Gastrocnemius medialis (tissue), 4 donors: ENCODE data around the gene SLC15A2. TPM values are rescaled to one million over a fixed set of nuclear protein-coding genes. Genes with fewer than 3 reads are reported as not detected.

Experiments used
- ATAC-seq, 2 donors: fragments of 150-250 bp; one replicate each; pipeline ENCODE4 v1.9.1; 2016
- DNase-seq, 2 donors: peaks; one replicate each; pipeline ENCODE4 v3.0.0-alpha.2; 2019
- H3K27ac ChIP-seq, 4 donors: fragments of 200-600 bp; sonication (generic); 1 replicate in 1 of 4; 2 replicates in 3 of 4; pipeline ENCODE4 v1.5.1; 2016 to 2018; ENCODE audit warnings: mild to moderate bottlenecking in 2 of 4, moderate library complexity in 1 of 4
- H3K27me3 ChIP-seq, 3 donors: fragments of 200-600 bp; sonication (generic) in 2 of 3; 1 replicate in 1 of 3; 2 replicates in 2 of 3; pipeline versions ENCODE4 v1.5.1 to v1.6.0; 2016 to 2019; ENCODE audit warnings: mild to moderate bottlenecking in 1 of 3, moderate library complexity in 1 of 3
- H3K36me3 ChIP-seq, 2 donors: fragments of 200-600 bp; sonication (generic) in 1 of 2; one replicate each; pipeline ENCODE4 v1.5.1; 2017 to 2018
- H3K4me1 ChIP-seq, 2 donors: fragments of 200-600 bp; sonication (generic) in 1 of 2; one replicate each; pipeline ENCODE4 v1.5.1; 2016 to 2017; ENCODE audit warnings: mild to moderate bottlenecking in 2 of 2
- H3K4me3 ChIP-seq, 4 donors: fragments of 200-600 bp; sonication (generic) in 3 of 4; 1 replicate in 1 of 4; 2 replicates in 3 of 4; pipeline ENCODE4 v1.5.1; 2016 to 2019; ENCODE audit warnings: mild to moderate bottlenecking in 2 of 4
- H3K9me3 ChIP-seq, 3 donors: fragments of 200-600 bp; sonication (generic) in 2 of 3; 1 replicate in 1 of 3; 2 replicates in 2 of 3; pipeline ENCODE4 v1.5.1; 2016 to 2019
- CTCF ChIP-seq, 5 experiments: fragments of 450-650 bp in 3 of 5; fragments of 200-600 bp in 2 of 5; sonication (generic) in 2 of 5; IDR thresholded peaks in 4 of 5; conservative IDR thresholded peaks in 1 of 5; 1 replicate in 4 of 5; 2 replicates in 1 of 5; pipeline ENCODE4 v1.5.1; 2016 to 2019; ENCODE audit warnings: antibody characterized with exemption in 5 of 5, mild to moderate bottlenecking in 3 of 5, moderate library complexity in 3 of 5
- POLR2A ChIP-seq, 2 donors: fragments of 450-650 bp; IDR thresholded peaks; one replicate each; pipeline ENCODE4 v1.6.1; 2017; ENCODE audit warnings: antibody characterized with exemption in 2 of 2, mild to moderate bottlenecking in 2 of 2, moderate library complexity in 2 of 2
- in situ Hi-C, 4 donors: fragments of 200-750 bp; cut with MboI; loops; one replicate each; pipeline versions ENCODE4 v1.15.0 to v1.8.0; 2017; ENCODE audit warnings: low sequenced_read_pairs in 4 of 4
- intact Hi-C: fragments of 100-400 bp; cut with DNase I; formaldehyde crosslinking; loops from one replicate; pipeline ENCODE4 v1.15.1; 2023; ENCODE audit warnings: low total_unique reads
- total RNA-seq, 4 donors: library from RNA; depleted of rRNA; stranded (reverse); fragments of >200 nt; gene quantifications; one replicate each; pipeline versions ENCODE4 v1.1.0 to v1.2.3, GENCODE V29; 2016

The SLC15A2 gene
- total RNA-seq, 4 donors from 2014 or later = 0.07 to 0.82 (median 0.41) TPM

- intact Hi-C loops = no loop called here
- Histone ChIP-seq H3K4me3 (no peak overlapping the region), H3K27me3 (no peaks in the 10 kb centered on the region), H3K27ac (no peak overlapping the region), H3K36me3 (no peaks in the 10 kb centered on the region), H3K4me1 (peaks cover 13 to 15% of the 10 kb centered on the region in 2 donors), H3K9me3 (no peaks in the 10 kb centered on the region)
- TF ChIP-seq CTCF (IDR thresholded peaks at IDR 0.05 in 4 of 5, conservative IDR thresholded peaks at IDR 0.05 in 1 of 5) (no peak), POLR2A (IDR thresholded peaks at IDR 0.05) (no peak)
- no peak for DNase-seq
- in situ Hi-C loops = no loop called here
- ATAC-seq = no peak
These were observed 3.1 kb downstream of the SLC15A2 start for GRCh38 chr3:121897296-121897695.

GRCh38 chr3:121913305-121913990, 19.2 kb downstream of the SLC15A2 start:
- in situ Hi-C loops (no loop called here), intact Hi-C loops (no loop called here)

GRCh38 chr3:121914081-121914998, 20.1 kb downstream of the SLC15A2 start:
- Histone ChIP-seq H3K36me3 (no peaks in the 10 kb centered on the region), H3K4me1 (no peaks in the 10 kb centered on the region), H3K27ac (peak overlapping the region in 1 of 4 donors; percentile 36), H3K9me3 (no peaks in the 10 kb centered on the region), H3K27me3 (no peaks in the 10 kb centered on the region), H3K4me3 (no peak overlapping the region)
- TF ChIP-seq CTCF (IDR thresholded peaks at IDR 0.05 in 4 of 5, conservative IDR thresholded peaks at IDR 0.05 in 1 of 5) (no peak), POLR2A (IDR thresholded peaks at IDR 0.05) (no peak)
- DNase-seq (no peak), ATAC-seq (no peak)
- in situ Hi-C loops (no loop called here), intact Hi-C loops (no loop called here)

More at GRCh38 chr3:121913305-121913990, 19.2 kb downstream of the SLC15A2 start:
- Histone ChIP-seq H3K9me3 (no peaks in the 10 kb centered on the region), H3K27ac (no peak overlapping the region), H3K4me3 (no peak overlapping the region), H3K27me3 (no peaks in the 10 kb centered on the region), H3K36me3 (no peaks in the 10 kb centered on the region), H3K4me1 (no peaks in the 10 kb centered on the region)
- DNase-seq = no peak
- no peak for ATAC-seq
- TF ChIP-seq CTCF (IDR thresholded peaks at IDR 0.05 in 4 of 5, conservative IDR thresholded peaks at IDR 0.05 in 1 of 5) (no peak), POLR2A (IDR thresholded peaks at IDR 0.05) (no peak)

GRCh38 chr3:121916189-121916588, 22.0 kb downstream of the SLC15A2 start:
- intact Hi-C loops = no loop called here
- ATAC-seq (no peak), DNase-seq (no peak)
- H3K4me1 ChIP-seq = no peaks in the 10 kb centered on the region
- H3K27me3 ChIP-seq = no peaks in the 10 kb centered on the region
- H3K9me3 ChIP-seq = no peaks in the 10 kb centered on the region
- in situ Hi-C loops = no loop called here
- no peak overlapping the region for H3K27ac ChIP-seq
- no peak overlapping the region for H3K4me3 ChIP-seq
- TF ChIP-seq CTCF (IDR thresholded peaks at IDR 0.05 in 4 of 5, conservative IDR thresholded peaks at IDR 0.05 in 1 of 5) (no peak), POLR2A (IDR thresholded peaks at IDR 0.05) (no peak)
- H3K36me3 ChIP-seq = no peaks in the 10 kb centered on the region
